Prostate gland (tissue), 2 donors: Measurements from ENCODE around the gene AVEN. TPM values are rescaled to one million over a fixed set of nuclear protein-coding genes. Genes with fewer than 3 reads are reported as not detected.

ENCODE experiments used
- DNase-seq: peaks from one replicate; pipeline ENCODE4 v3.0.0-alpha.2; 2019; ENCODE audit warnings: low spot score
- H3K27ac ChIP-seq, 2 donors: fragments of 200-600 bp; sonication (generic); 2 replicates each; pipeline ENCODE4 v1.5.1; 2017 to 2019
- H3K27me3 ChIP-seq: fragments of 200-600 bp; sonication (generic); replicated peaks from 2 replicates; pipeline ENCODE4 v1.5.1; 2019; ENCODE audit not compliant: insufficient read depth
- H3K36me3 ChIP-seq, 2 donors: fragments of 200-600 bp; sonication (generic); 1 replicate in 1 of 2; 2 replicates in 1 of 2; pipeline versions ENCODE4 v1.5.1 to v1.8.1; 2017 to 2019
- H3K4me1 ChIP-seq: fragments of 200-600 bp; sonication (generic); replicated peaks from 2 replicates; pipeline ENCODE4 v1.5.1; 2019
- H3K4me3 ChIP-seq, 2 donors: fragments of 200-600 bp; sonication (generic); 2 replicates each; pipeline ENCODE4 v1.5.1; 2017 to 2019
- H3K9me3 ChIP-seq: fragments of 200-600 bp; sonication (generic); 2 replicates; pipeline ENCODE4 v1.5.1; 2017
- CTCF ChIP-seq, 4 experiments: fragments of 200-600 bp in 2 of 4; fragments of 450-650 bp in 2 of 4; sonication (generic) in 2 of 4; IDR thresholded peaks; 1 replicate in 3 of 4; 2 replicates in 1 of 4; pipeline ENCODE4 v1.5.1; 2016 to 2019; ENCODE audit warnings: antibody characterized with exemption in 4 of 4, mild to moderate bottlenecking in 2 of 4, moderate library complexity in 2 of 4
- POLR2A ChIP-seq: fragments of 450-650 bp; IDR thresholded peaks from one replicate; pipeline ENCODE4 v1.6.1; 2016; ENCODE audit warnings: antibody characterized with exemption, mild to moderate bottlenecking
- POLR2AphosphoS5 ChIP-seq: sonication (generic); formaldehyde crosslinking; IDR thresholded peaks from one replicate; pipeline ENCODE4 v1.6.1; 2017; ENCODE audit warnings: antibody characterized with exemption
- WGBS: methylation state at CpG from one replicate; pipeline ENCODE4 v1.1.5; 2018; 5-methylcytosine and 5-hydroxymethylcytosine counted together
- intact Hi-C: fragments of 100-400 bp; cut with DNase I; formaldehyde crosslinking; loops from one replicate; pipeline ENCODE4 v1.14.2; 2022
- total RNA-seq, 2 donors: library from RNA; depleted of rRNA; stranded (reverse); fragments of >200 nt; gene quantifications; one replicate each; pipeline ENCODE4 v1.1.0, GENCODE V29; 2016

Gene AVEN
- total RNA-seq, 2 donors from 2014 or later, result 11.9 to 21.6 TPM

- Histone ChIP-seq H3K27ac (no peak overlapping the region), H3K9me3 (no peaks in the 10 kb centered on the region), H3K4me1 (no peaks in the 10 kb centered on the region), H3K27me3 (no peaks in the 10 kb centered on the region), H3K4me3 (no peak overlapping the region), H3K36me3 (no peaks in the 10 kb centered on the region)
- no peak for DNase-seq
- TF ChIP-seq CTCF (IDR thresholded peaks at IDR 0.05), result no peak
- TF ChIP-seq POLR2A, result no peak
- TF ChIP-seq POLR2AphosphoS5, result no peak
- 67% methylated on average over 4 of the region's 4 CpGs for WGBS
- intact Hi-C loops, result no loop called here
Measured at GRCh38 chr15:33941279-33942063, 97.5 kb downstream of the AVEN start.

GRCh38 chr15:33934921-33935320 is 104.1 kb downstream of the AVEN start:
- H3K4me3 ChIP-seq, result no peak overlapping the region
- WGBS, result 82% methylated on average over 5 of the region's 5 CpGs
- intact Hi-C loops, result no loop called here
- TF ChIP-seq POLR2AphosphoS5, result no peak
- no peak for TF ChIP-seq CTCF (IDR thresholded peaks at IDR 0.05)
- H3K27ac ChIP-seq, result no peak overlapping the region
- no peaks in the 10 kb centered on the region for H3K4me1 ChIP-seq
- no peaks in the 10 kb centered on the region for H3K36me3 ChIP-seq
- no peaks in the 10 kb centered on the region for H3K9me3 ChIP-seq
- DNase-seq, result no peak
- no peaks in the 10 kb centered on the region for H3K27me3 ChIP-seq

- Histone ChIP-seq H3K27ac (no peak overlapping the region), H3K4me3 (no peak overlapping the region), H3K9me3 (no peaks in the 10 kb centered on the region), H3K4me1 (no peaks in the 10 kb centered on the region), H3K36me3 (no peaks in the 10 kb centered on the region), H3K27me3 (no peaks in the 10 kb centered on the region)
- no peak for TF ChIP-seq CTCF (IDR thresholded peaks at IDR 0.05)
- no peak for TF ChIP-seq POLR2A
- no peak for TF ChIP-seq POLR2AphosphoS5
- no peak for DNase-seq
- WGBS, result 81% methylated on average over 3 of the region's 3 CpGs
- intact Hi-C loops, result no loop called here
Measured at GRCh38 chr15:33934396-33934795, 104.6 kb downstream of the AVEN start.

GRCh38 chr15:33932734-33933133 is 106.3 kb downstream of the AVEN start:
- TF ChIP-seq CTCF (IDR thresholded peaks at IDR 0.05), result no peak
- TF ChIP-seq POLR2A, result no peak
- TF ChIP-seq POLR2AphosphoS5, result no peak
- H3K4me1 ChIP-seq, result no peaks in the 10 kb centered on the region
- no peak overlapping the region for H3K4me3 ChIP-seq
- no peaks in the 10 kb centered on the region for H3K27me3 ChIP-seq
- intact Hi-C loops, result no loop called here
- DNase-seq, result no peak
- 100% methylated on average over 2 of the region's 2 CpGs for WGBS
- no peaks in the 10 kb centered on the region for H3K9me3 ChIP-seq
- no peak overlapping the region for H3K27ac ChIP-seq
- H3K36me3 ChIP-seq, result no peaks in the 10 kb centered on the region

GRCh38 chr15:33926260-33926659 is 112.7 kb downstream of the AVEN start:
- 74% methylated on average over 4 of the region's 4 CpGs for WGBS
- Histone ChIP-seq H3K36me3 (no peaks in the 10 kb centered on the region), H3K4me3 (no peak overlapping the region), H3K27ac (no peak overlapping the region), H3K9me3 (no peaks in the 10 kb centered on the region), H3K4me1 (no peaks in the 10 kb centered on the region), H3K27me3 (no peaks in the 10 kb centered on the region)
- intact Hi-C loops, result no loop called here
- DNase-seq, result no peak
- TF ChIP-seq POLR2A, result no peak
- TF ChIP-seq CTCF (IDR thresholded peaks at IDR 0.05), result no peak
- TF ChIP-seq POLR2AphosphoS5, result no peak
